Diencephalon (tissue), 1 donor: ENCODE results near the gene CSRP3. TPM values are rescaled to one million over a fixed set of nuclear protein-coding genes. Genes with fewer than 3 reads are reported as not detected.

ENCODE experiments used
- total RNA-seq: library from RNA; depleted of rRNA; stranded (reverse); fragments of >200 nt; gene quantifications from one replicate; pipeline ENCODE4 v1.2.3, GENCODE V29; 2014

Gene CSRP3
- not detected for total RNA-seq

GRCh38 chr11:19201737-19202605 lies at the start of gene CSRP3:
CSRP3 (minus strand) TSS chr11:19201983; CDS start chr11:19192448, 9,535 bp downstream.

GRCh38 chr11:19240420-19241259 lies 38.9 kb upstream of the CSRP3 start, which contains the start of gene E2F8:
E2F8 (minus strand) TSS chr11:19240945; CDS start chr11:19240121, 824 bp downstream.

Other genes starting within 250 kb of the CSRP3 start
- gene MRGPRX2, start 141.3 kb downstream of the CSRP3 start, total RNA-seq = not detected
- 37.8 TPM for gene ZDHHC13, start 84.8 kb downstream of the CSRP3 start, total RNA-seq
- gene E2F8, start 39.0 kb upstream of the CSRP3 start, total RNA-seq = 0.92 TPM